Endothelial cell of umbilical vein (primary cell): ENCODE data around the gene ABLIM2. TPM values are rescaled to one million over a fixed set of nuclear protein-coding genes. Genes with fewer than 3 reads are reported as not detected.

Experiments
- BruUV-seq: library from RNA; stranded (reverse); fragments of 400-500 nt; replicated peaks from 2 replicates; lab custom pipeline; 2021; lab: Mats Ljungman, UMichigan
- CTCF ChIA-PET: fragments of 300-600, 350-600 bp; sonication (Branson Sonifier 250); formaldehyde crosslinking; loops from one replicate; lab custom pipeline; 2021; ENCODE audit warnings: antibody characterized with exemption, inconsistent platforms; lab: Charles Lee
- POLR2A ChIA-PET: fragments of 300-600, 350-600 bp; sonication (Branson Sonifier 250); formaldehyde crosslinking; loops from one replicate; lab custom pipeline; 2021; ENCODE audit warnings: antibody characterized with exemption, inconsistent platforms; lab: Charles Lee
- DNase-seq: peaks from one replicate; pipeline ENCODE4 v3.0.0-alpha.2; 2011; ENCODE audit warnings: low read depth, low spot score
- FAIRE-seq: peaks from 2 replicates; lab custom pipeline; 2011; peaks lifted over from hg19 to GRCh38; lab: Jason Lieb, UNC
- H2AFZ ChIP-seq: 2 replicates; pipeline ENCODE4 v1.6.0; 2012; ENCODE audit warnings: low read depth, low read length, control low read depth, inconsistent platforms
- H3K27ac ChIP-seq: 2 replicates; pipeline ENCODE4 v1.5.1; 2011; ENCODE audit warnings: low read depth, mild to moderate bottlenecking, control low read depth, low read length, moderate library complexity; ENCODE audit not compliant: insufficient read depth
- H3K27me3 ChIP-seq, 2 experiments: 2 replicates each; pipeline versions ENCODE4 v1.6.0 to v1.6.1; 2011; ENCODE audit warnings: low read length in 2 of 2, mixed read lengths in 1 of 2; ENCODE audit not compliant: control insufficient read depth in 2 of 2, insufficient read depth in 2 of 2
- H3K36me3 ChIP-seq, 2 experiments: 2 replicates in 1 of 2; 3 replicates in 1 of 2; pipeline ENCODE4 v1.5.1; 2011; ENCODE audit warnings: low read length in 2 of 2, mild to moderate bottlenecking in 1 of 2, moderate library complexity in 1 of 2; ENCODE audit not compliant: control insufficient read depth in 2 of 2, insufficient read depth in 2 of 2; ENCODE audit errors: extremely low read depth in 1 of 2
- H3K4me1 ChIP-seq: 3 replicates; pipeline ENCODE4 v1.5.1; 2011; ENCODE audit warnings: mild to moderate bottlenecking, low read length; ENCODE audit not compliant: control insufficient read depth, insufficient read depth; ENCODE audit errors: extremely low read depth
- H3K4me2 ChIP-seq: 2 replicates; pipeline ENCODE4 v1.6.1; 2011; ENCODE audit warnings: low read length, control low read depth, mixed read lengths; ENCODE audit not compliant: insufficient read depth
- H3K4me3 ChIP-seq, 3 experiments: fragments of 200-600 bp in 1 of 3; sonication (generic), shearing (Covaris generic) in 1 of 3; replicated peaks in 1 of 3; 2 replicates each; pipeline ENCODE4 v1.5.1; 2011 to 2016; ENCODE audit warnings: control low read depth in 3 of 3, low read length in 3 of 3, mild to moderate bottlenecking in 2 of 3, inconsistent platforms in 1 of 3, low read depth in 1 of 3, moderate library complexity in 1 of 3; ENCODE audit not compliant: insufficient read depth in 1 of 3
- H3K79me2 ChIP-seq: 2 replicates; pipeline ENCODE4 v1.6.0; 2012; ENCODE audit warnings: low read length, inconsistent platforms; ENCODE audit not compliant: control insufficient read depth, insufficient read depth
- H3K9ac ChIP-seq: replicated peaks from 2 replicates; pipeline ENCODE3; 2011; ENCODE audit warnings: low read length, control low read depth; ENCODE audit not compliant: insufficient read depth; ENCODE audit errors: extremely low read depth
- H3K9me1 ChIP-seq: replicated peaks from 3 replicates; pipeline ENCODE4 v1.6.0; 2011; ENCODE audit warnings: mild to moderate bottlenecking, low read length; ENCODE audit not compliant: control insufficient read depth, insufficient read depth; ENCODE audit errors: extremely low read depth
- H3K9me3 ChIP-seq: replicated peaks from 2 replicates; pipeline ENCODE4 v1.5.1; 2012; ENCODE audit warnings: low read length, inconsistent platforms; ENCODE audit not compliant: control insufficient read depth, insufficient read depth
- H4K20me1 ChIP-seq: replicated peaks from 2 replicates; pipeline ENCODE3; 2011; ENCODE audit warnings: mild to moderate bottlenecking, low read length; ENCODE audit not compliant: control insufficient read depth, insufficient read depth; ENCODE audit errors: extremely low read depth
- EZH2 ChIP-seq: IDR thresholded peaks from 2 replicates; pipeline ENCODE4 v1.6.1; 2012; ENCODE audit warnings: borderline replicate concordance, low read depth, mild to moderate bottlenecking, moderate library complexity, low read length, inconsistent platforms; ENCODE audit not compliant: severe bottlenecking
- FOS ChIP-seq: IDR thresholded peaks from 2 replicates; pipeline ENCODE4 v1.6.1; 2011; ENCODE audit warnings: mild to moderate bottlenecking, low read length, moderate library complexity, borderline replicate concordance; ENCODE audit not compliant: insufficient read depth
- GATA2 ChIP-seq: IDR thresholded peaks from 2 replicates; pipeline ENCODE4 v1.7.0; 2011; ENCODE audit warnings: low read depth, mild to moderate bottlenecking, moderate library complexity, mixed read lengths, low read length; ENCODE audit not compliant: insufficient read length, insufficient read depth
- JUN ChIP-seq: IDR thresholded peaks from 2 replicates; pipeline ENCODE4 v1.6.1; 2011; ENCODE audit warnings: borderline replicate concordance, low read depth; ENCODE audit not compliant: insufficient read length, insufficient read depth
- MYC ChIP-seq: IDR thresholded peaks from one replicate; pipeline ENCODE4 v1.6.1; 2011; ENCODE audit warnings: mild to moderate bottlenecking, low read depth, low read length
- POLR2A ChIP-seq: IDR thresholded peaks from 2 replicates; pipeline ENCODE4 v1.6.1; 2012; ENCODE audit warnings: low read depth, mild to moderate bottlenecking, control low read depth, low read length
- POLR2AphosphoS5 ChIP-seq: IDR thresholded peaks from 2 replicates; pipeline ENCODE4 v1.6.1; 2012; ENCODE audit warnings: low read depth, mild to moderate bottlenecking, control low read depth, low read length, moderate library complexity; ENCODE audit not compliant: insufficient read depth
- dilution Hi-C: fragments of 300-500 bp; cut with MboI; formaldehyde crosslinking; loops from one replicate; pipeline ENCODE4 v1.15.0; 2019; ENCODE audit warnings: low sequenced_read_pairs; ENCODE audit not compliant: extremely low pct_ligation_motif_present
- intact Hi-C: fragments of 100-400 bp; cut with micrococcal nuclease; formaldehyde crosslinking; loops from one replicate; pipeline ENCODE4 v1.10.0; 2022
- polyA plus RNA-seq, 4 experiments: library from polyadenylated mRNA; depleted of rRNA in 3 of 4; stranded (reverse) in 3 of 4; unstranded in 1 of 4; fragments of >200 nt; gene quantifications; 2 replicates each; pipeline versions ENCODE4 v1.2.1 to v1.2.3, GENCODE V29; 2011 to 2012; ENCODE audit warnings: missing spikeins in 1 of 4
- total RNA-seq: library from RNA; stranded (reverse); gene quantifications from 2 replicates; pipeline ENCODE4 v1.2.3, GENCODE V29; 2021
- TF ChIP-seq, protein P1 (sequence below), 2 donors: IDR thresholded peaks; 1 replicate in 1 of 2; 2 replicates in 1 of 2; pipeline ENCODE4 v1.5.1; 2011; ENCODE audit warnings: low read length in 2 of 2, mild to moderate bottlenecking in 2 of 2, moderate library complexity in 2 of 2, control low read depth in 1 of 2, inconsistent platforms in 1 of 2, low read depth in 1 of 2; ENCODE audit not compliant: insufficient read depth in 1 of 2; ENCODE audit errors: extremely low read depth in 1 of 2
- TF ChIP-seq, protein P2 (sequence below): IDR thresholded peaks from 2 replicates; pipeline ENCODE4 v1.6.1; 2011; ENCODE audit not compliant: insufficient read depth, insufficient read length

Gene ABLIM2
- total and polyA plus RNA-seq, 2 donors (not counting 3 experiments of a cell fraction or from before 2014, with no cell fraction given), result 0.28 to 0.66 TPM

DNA sequence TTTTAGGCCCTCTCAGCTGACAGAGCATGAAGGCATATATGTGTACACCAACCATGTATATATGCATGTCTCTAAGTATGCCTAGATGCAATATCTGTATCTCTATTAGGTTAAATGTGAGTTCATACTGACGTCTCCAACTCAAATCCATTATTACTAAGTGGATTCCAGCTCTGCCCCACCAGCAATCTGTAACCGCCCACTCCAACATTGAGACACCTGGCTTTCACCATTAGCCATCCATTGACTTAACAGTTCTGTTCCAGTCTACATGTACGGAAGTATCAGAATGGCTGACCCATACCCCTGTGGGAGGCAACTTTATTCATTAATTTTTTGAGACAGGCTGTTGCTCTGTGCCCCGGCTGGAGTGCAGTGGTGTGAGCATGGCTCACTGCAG is 25.4 kb upstream of the ABLIM2 start:
- H3K79me2 ChIP-seq, result no peaks in the 10 kb centered on the region
- H2AFZ ChIP-seq, result no peak overlapping the region
- intact Hi-C loops (no loop called here), dilution Hi-C loops (no loop called here)
- H3K9me3 ChIP-seq, result no peaks in the 10 kb centered on the region
- TF ChIP-seq JUN, result no peak
- no peak for TF ChIP-seq FOS
- TF ChIP-seq, protein P1, sequence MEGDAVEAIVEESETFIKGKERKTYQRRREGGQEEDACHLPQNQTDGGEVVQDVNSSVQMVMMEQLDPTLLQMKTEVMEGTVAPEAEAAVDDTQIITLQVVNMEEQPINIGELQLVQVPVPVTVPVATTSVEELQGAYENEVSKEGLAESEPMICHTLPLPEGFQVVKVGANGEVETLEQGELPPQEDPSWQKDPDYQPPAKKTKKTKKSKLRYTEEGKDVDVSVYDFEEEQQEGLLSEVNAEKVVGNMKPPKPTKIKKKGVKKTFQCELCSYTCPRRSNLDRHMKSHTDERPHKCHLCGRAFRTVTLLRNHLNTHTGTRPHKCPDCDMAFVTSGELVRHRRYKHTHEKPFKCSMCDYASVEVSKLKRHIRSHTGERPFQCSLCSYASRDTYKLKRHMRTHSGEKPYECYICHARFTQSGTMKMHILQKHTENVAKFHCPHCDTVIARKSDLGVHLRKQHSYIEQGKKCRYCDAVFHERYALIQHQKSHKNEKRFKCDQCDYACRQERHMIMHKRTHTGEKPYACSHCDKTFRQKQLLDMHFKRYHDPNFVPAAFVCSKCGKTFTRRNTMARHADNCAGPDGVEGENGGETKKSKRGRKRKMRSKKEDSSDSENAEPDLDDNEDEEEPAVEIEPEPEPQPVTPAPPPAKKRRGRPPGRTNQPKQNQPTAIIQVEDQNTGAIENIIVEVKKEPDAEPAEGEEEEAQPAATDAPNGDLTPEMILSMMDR (IDR thresholded peaks at IDR 0.05; ENCODE audit: extremely low read depth in 1 of 2, insufficient read depth in 1 of 2, low read depth in 1 of 2, low read length in 2 of 2), result no peak
- TF ChIP-seq EZH2, result no peak
- TF ChIP-seq GATA2, result no peak
- no peak for TF ChIP-seq POLR2A
- TF ChIP-seq, protein P2, sequence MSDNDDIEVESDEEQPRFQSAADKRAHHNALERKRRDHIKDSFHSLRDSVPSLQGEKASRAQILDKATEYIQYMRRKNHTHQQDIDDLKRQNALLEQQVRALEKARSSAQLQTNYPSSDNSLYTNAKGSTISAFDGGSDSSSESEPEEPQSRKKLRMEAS, result no peak
- TF ChIP-seq POLR2AphosphoS5, result no peak
- no peak for TF ChIP-seq MYC
- DNase-seq (no peak), FAIRE-seq (no peak)
- CTCF ChIA-PET, result no interaction called here
- no TSS peak for BruUV-seq
- no peak overlapping the region for H3K4me2 ChIP-seq
- no peaks in the 10 kb centered on the region for H3K27me3 ChIP-seq
- no peaks in the 10 kb centered on the region for H3K9me1 ChIP-seq
- no peak overlapping the region for H3K27ac ChIP-seq
- no peaks in the 10 kb centered on the region for H4K20me1 ChIP-seq
- POLR2A ChIA-PET, result no interaction called here
- no peak overlapping the region for H3K9ac ChIP-seq
- H3K4me3 ChIP-seq, result no peak overlapping the region
- no peaks in the 10 kb centered on the region for H3K36me3 ChIP-seq
- peaks cover 23% of the 10 kb centered on the region for H3K4me1 ChIP-seq
